ENCODE results near the gene GRP. TPM values are rescaled to one million over a fixed set of nuclear protein-coding genes. Genes with fewer than 3 reads are reported as not detected.

GRP gene
- total RNA-seq, 1 donor from 2014 or later, result not detected

DNA sequence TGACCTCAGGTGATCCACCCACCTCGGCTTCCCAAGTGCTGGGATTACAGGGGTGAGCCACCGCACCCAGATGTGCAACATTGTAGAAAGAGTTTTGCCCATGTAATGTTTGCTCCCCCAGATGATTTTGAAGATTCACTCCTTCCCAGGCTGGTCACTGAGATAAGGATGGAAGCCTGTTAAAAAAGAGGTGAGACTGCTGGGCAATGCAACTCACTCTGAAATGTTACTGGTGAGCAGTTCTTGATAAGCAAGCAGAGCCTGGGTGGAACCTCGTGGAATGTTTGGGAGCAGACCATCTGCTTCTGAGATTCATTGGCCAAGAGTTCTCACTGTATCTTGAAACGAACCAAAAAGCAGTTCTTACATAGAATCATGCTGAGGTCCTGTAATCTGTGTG is 19.7 kb downstream of the GRP start:
- Histone ChIP-seq H3K4me2 (ENCODE audit: low read length) (no peak overlapping the region), H3K9me3 (ENCODE audit: insufficient read depth, low read depth, low read length) (no peaks in the 10 kb centered on the region), H3K9ac (ENCODE audit: low read length) (no peak overlapping the region), H3K4me1 (ENCODE audit: insufficient read depth, low read length) (no peaks in the 10 kb centered on the region), H3K27me3 (ENCODE audit: insufficient read depth, low read length) (peaks cover 9% of the 10 kb centered on the region), H3K36me3 (ENCODE audit: insufficient read depth, low read length) (no peaks in the 10 kb centered on the region), H3K27ac (ENCODE audit: low read depth, low read length) (no peak overlapping the region), H3K4me3 (ENCODE audit: insufficient read depth, low read depth, low read length) (no peak overlapping the region), H3K79me2 (ENCODE audit: insufficient read depth, low read length) (no peaks in the 10 kb centered on the region), H4K20me1 (ENCODE audit: insufficient read depth, low read length) (no peaks in the 10 kb centered on the region), H2AFZ (ENCODE audit: low read depth, low read length) (no peak overlapping the region)
- no peaks in the 10 kb centered on the region for H3K9me3 Mint-ChIP-seq (ENCODE audit: unreplicated experiment)
- no peak overlapping the region for H3K27ac Mint-ChIP-seq (ENCODE audit: unreplicated experiment)
- TF ChIP-seq, protein P1, sequence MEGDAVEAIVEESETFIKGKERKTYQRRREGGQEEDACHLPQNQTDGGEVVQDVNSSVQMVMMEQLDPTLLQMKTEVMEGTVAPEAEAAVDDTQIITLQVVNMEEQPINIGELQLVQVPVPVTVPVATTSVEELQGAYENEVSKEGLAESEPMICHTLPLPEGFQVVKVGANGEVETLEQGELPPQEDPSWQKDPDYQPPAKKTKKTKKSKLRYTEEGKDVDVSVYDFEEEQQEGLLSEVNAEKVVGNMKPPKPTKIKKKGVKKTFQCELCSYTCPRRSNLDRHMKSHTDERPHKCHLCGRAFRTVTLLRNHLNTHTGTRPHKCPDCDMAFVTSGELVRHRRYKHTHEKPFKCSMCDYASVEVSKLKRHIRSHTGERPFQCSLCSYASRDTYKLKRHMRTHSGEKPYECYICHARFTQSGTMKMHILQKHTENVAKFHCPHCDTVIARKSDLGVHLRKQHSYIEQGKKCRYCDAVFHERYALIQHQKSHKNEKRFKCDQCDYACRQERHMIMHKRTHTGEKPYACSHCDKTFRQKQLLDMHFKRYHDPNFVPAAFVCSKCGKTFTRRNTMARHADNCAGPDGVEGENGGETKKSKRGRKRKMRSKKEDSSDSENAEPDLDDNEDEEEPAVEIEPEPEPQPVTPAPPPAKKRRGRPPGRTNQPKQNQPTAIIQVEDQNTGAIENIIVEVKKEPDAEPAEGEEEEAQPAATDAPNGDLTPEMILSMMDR (IDR thresholded peaks at IDR 0.05; ENCODE audit: insufficient read depth, low read depth, low read length), result no peak
- TF ChIP-seq EZH2 (IDR thresholded peaks at IDR 0.05; ENCODE audit: insufficient read depth, low read length), result no peak
- H3K4me3 Mint-ChIP-seq (ENCODE audit: unreplicated experiment), result no peak overlapping the region
- H3K4me1 Mint-ChIP-seq (ENCODE audit: low read depth, unreplicated experiment), result no peaks in the 10 kb centered on the region
- H3K27me3 Mint-ChIP-seq (ENCODE audit: low read depth, unreplicated experiment), result peaks cover 27% of the 10 kb centered on the region
- DNase-seq (ENCODE audit: low read depth) (no peak), FAIRE-seq (no peak)
- H3K36me3 Mint-ChIP-seq (ENCODE audit: low read depth, unreplicated experiment), result no peaks in the 10 kb centered on the region

DNA sequence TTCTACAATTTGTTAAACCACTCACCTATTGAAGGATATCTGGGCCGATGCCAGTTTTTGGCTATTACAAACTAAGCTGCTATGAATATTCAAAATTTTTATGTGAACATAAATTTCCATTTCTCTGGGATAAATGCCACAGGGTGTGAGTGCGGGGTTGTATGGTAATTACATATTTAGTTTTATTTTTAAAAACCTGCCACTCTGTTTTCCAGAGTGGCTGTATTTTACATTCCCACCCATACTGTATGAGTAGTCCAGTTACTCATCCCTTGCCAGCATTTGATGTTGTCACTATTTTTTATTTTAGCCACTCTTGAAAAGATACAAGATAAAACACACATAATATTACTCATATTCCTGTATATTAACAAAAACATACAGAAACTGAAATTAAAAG is 22.9 kb downstream of the GRP start:
- no peaks in the 10 kb centered on the region for H3K9me3 Mint-ChIP-seq (ENCODE audit: unreplicated experiment)
- no peaks in the 10 kb centered on the region for H3K36me3 Mint-ChIP-seq (ENCODE audit: low read depth, unreplicated experiment)
- Histone ChIP-seq H4K20me1 (ENCODE audit: insufficient read depth, low read length) (no peaks in the 10 kb centered on the region), H3K27me3 (ENCODE audit: insufficient read depth, low read length) (peaks cover 35% of the 10 kb centered on the region), H3K27ac (ENCODE audit: low read depth, low read length) (no peak overlapping the region), H3K9me3 (ENCODE audit: insufficient read depth, low read depth, low read length) (no peaks in the 10 kb centered on the region), H3K4me3 (ENCODE audit: insufficient read depth, low read depth, low read length) (no peak overlapping the region), H3K9ac (ENCODE audit: low read length) (no peak overlapping the region), H2AFZ (ENCODE audit: low read depth, low read length) (no peak overlapping the region), H3K79me2 (ENCODE audit: insufficient read depth, low read length) (no peaks in the 10 kb centered on the region), H3K4me2 (ENCODE audit: low read length) (no peak overlapping the region), H3K36me3 (ENCODE audit: insufficient read depth, low read length) (no peaks in the 10 kb centered on the region), H3K4me1 (ENCODE audit: insufficient read depth, low read length) (no peaks in the 10 kb centered on the region)
- no peak overlapping the region for H3K27ac Mint-ChIP-seq (ENCODE audit: unreplicated experiment)
- no peaks in the 10 kb centered on the region for H3K4me1 Mint-ChIP-seq (ENCODE audit: low read depth, unreplicated experiment)
- no peak overlapping the region for H3K4me3 Mint-ChIP-seq (ENCODE audit: unreplicated experiment)
- TF ChIP-seq, protein P1 (IDR thresholded peaks at IDR 0.05; ENCODE audit: insufficient read depth, low read depth, low read length), result no peak
- TF ChIP-seq EZH2 (IDR thresholded peaks at IDR 0.05; ENCODE audit: insufficient read depth, low read length), result no peak
- DNase-seq (ENCODE audit: low read depth) (no peak), FAIRE-seq (no peak)
- peaks cover 50% of the 10 kb centered on the region for H3K27me3 Mint-ChIP-seq (ENCODE audit: low read depth, unreplicated experiment)

GRCh38 chr18:59246796-59247195 is 26.8 kb downstream of the GRP start:
- H2AFZ ChIP-seq (ENCODE audit: low read depth, low read length), result no peak overlapping the region
- no peaks in the 10 kb centered on the region for H4K20me1 ChIP-seq (ENCODE audit: insufficient read depth, low read length)
- Mint-ChIP-seq H3K9me3 (ENCODE audit: unreplicated experiment) (no peaks in the 10 kb centered on the region), H3K4me1 (ENCODE audit: low read depth, unreplicated experiment) (no peaks in the 10 kb centered on the region), H3K27ac (ENCODE audit: unreplicated experiment) (no peak overlapping the region), H3K27me3 (ENCODE audit: low read depth, unreplicated experiment) (peaks cover 44% of the 10 kb centered on the region), H3K36me3 (ENCODE audit: low read depth, unreplicated experiment) (no peaks in the 10 kb centered on the region), H3K4me3 (ENCODE audit: unreplicated experiment) (no peak overlapping the region)
- H3K36me3 ChIP-seq (ENCODE audit: insufficient read depth, low read length), result no peaks in the 10 kb centered on the region
- no peaks in the 10 kb centered on the region for H3K9me3 ChIP-seq (ENCODE audit: insufficient read depth, low read depth, low read length)
- no peaks in the 10 kb centered on the region for H3K4me1 ChIP-seq (ENCODE audit: insufficient read depth, low read length)
- no peak overlapping the region for H3K4me3 ChIP-seq (ENCODE audit: insufficient read depth, low read depth, low read length)
- H3K4me2 ChIP-seq (ENCODE audit: low read length), result no peak overlapping the region
- no peak overlapping the region for H3K27ac ChIP-seq (ENCODE audit: low read depth, low read length)
- DNase-seq (ENCODE audit: low read depth) (no peak), FAIRE-seq (no peak)
- H3K79me2 ChIP-seq (ENCODE audit: insufficient read depth, low read length), result no peaks in the 10 kb centered on the region
- peaks cover 30% of the 10 kb centered on the region for H3K27me3 ChIP-seq (ENCODE audit: insufficient read depth, low read length)
- H3K9ac ChIP-seq (ENCODE audit: low read length), result no peak overlapping the region
- no peak for TF ChIP-seq EZH2 (IDR thresholded peaks at IDR 0.05; ENCODE audit: insufficient read depth, low read length)
- TF ChIP-seq, protein P1 (IDR thresholded peaks at IDR 0.05; ENCODE audit: insufficient read depth, low read depth, low read length), result no peak

All from astrocyte (in vitro differentiated cells and primary cell).